ENCODE measurements around the gene IWS1.

Gene IWS1

GRCh38 chr2:127463155-127463991, 62.9 kb downstream of the IWS1 start:
- TF ChIP-seq CTCF (IDR thresholded peaks at IDR 0.05; ENCODE audit: low read depth, low read length): no peak
- DNase-seq (ENCODE audit: low read depth in 2 of 2): peak in 1 of 2 donors; percentile 19
- H3K4me3 ChIP-seq (replicated peaks in 1 of 2; ENCODE audit: low read depth in 2 of 2, low read length in 2 of 2): no peak overlapping the region

GRCh38 chr2:127462461-127462860, 63.8 kb downstream of the IWS1 start:
- TF ChIP-seq CTCF (IDR thresholded peaks at IDR 0.05; ENCODE audit: low read depth, low read length): no peak
- H3K4me3 ChIP-seq (replicated peaks in 1 of 2; ENCODE audit: low read depth in 2 of 2, low read length in 2 of 2): no peak overlapping the region
- no peak for DNase-seq (ENCODE audit: low read depth in 2 of 2)

GRCh38 chr2:127456960-127457359, 69.3 kb downstream of the IWS1 start:
- H3K4me3 ChIP-seq (replicated peaks in 1 of 2; ENCODE audit: low read depth in 2 of 2, low read length in 2 of 2): no peak overlapping the region
- no peak for DNase-seq (ENCODE audit: low read depth in 2 of 2)
- no peak for TF ChIP-seq CTCF (IDR thresholded peaks at IDR 0.05; ENCODE audit: low read depth, low read length)

GRCh38 chr2:127455566-127456493, 70.5 kb downstream of the IWS1 start:
- no peak for TF ChIP-seq CTCF (IDR thresholded peaks at IDR 0.05; ENCODE audit: low read depth, low read length)
- DNase-seq (ENCODE audit: low read depth in 2 of 2): no peak

GRCh38 chr2:127454595-127455565, 71.4 kb downstream of the IWS1 start:
- DNase-seq (ENCODE audit: low read depth in 2 of 2): no peak
- no peak overlapping the region for H3K4me3 ChIP-seq (replicated peaks in 1 of 2; ENCODE audit: low read depth in 2 of 2, low read length in 2 of 2)
- TF ChIP-seq CTCF (IDR thresholded peaks at IDR 0.05; ENCODE audit: low read depth, low read length): no peak

More at GRCh38 chr2:127455566-127456493, 70.5 kb downstream of the IWS1 start:
- H3K4me3 ChIP-seq (replicated peaks in 1 of 2; ENCODE audit: low read depth in 2 of 2, low read length in 2 of 2): no peak overlapping the region
